OCI-LY7 (cell line): ENCODE results near the gene ETFB. TPM values are rescaled to one million over a fixed set of nuclear protein-coding genes. Genes with fewer than 3 reads are reported as not detected.

Experiments
- BruUV-seq: library from RNA; stranded (reverse); fragments of 400-500 nt; replicated peaks from 2 replicates; lab custom pipeline; 2021; lab: Mats Ljungman, UMichigan
- CTCF ChIA-PET: fragments of 300-600 bp; sonication (Branson Sonifier 250); formaldehyde crosslinking; loops from one replicate; lab custom pipeline; 2022; ENCODE audit warnings: antibody characterized with exemption; ENCODE audit not compliant: unreplicated experiment; lab: Charles Lee
- POLR2A ChIA-PET: fragments of 300-600 bp; sonication (Branson Sonifier 250); formaldehyde crosslinking; loops from one replicate; lab custom pipeline; 2022; ENCODE audit warnings: antibody characterized with exemption; lab: Charles Lee
- DNase-seq: peaks from one replicate; pipeline ENCODE4 v3.0.0-alpha.2; 2015; ENCODE audit warnings: low spot score
- H2AFZ ChIP-seq: fragments of 200-600 bp; sonication (generic), shearing (Covaris generic); 2 replicates; pipeline ENCODE4 v1.6.1; 2014; ENCODE audit warnings: mild to moderate bottlenecking, antibody characterized with exemption, low read length, moderate library complexity
- H3K27ac ChIP-seq: fragments of 200-600 bp; sonication (generic); 2 replicates; pipeline ENCODE4 v1.5.1; 2014; ENCODE audit warnings: mixed run types, low read depth, mild to moderate bottlenecking, moderate library complexity, low read length, inconsistent platforms; ENCODE audit not compliant: poor library complexity, severe bottlenecking
- H3K36me3 ChIP-seq: fragments of 200-600 bp; sonication (generic); 2 replicates; pipeline ENCODE4 v1.6.1; 2014; ENCODE audit warnings: mild to moderate bottlenecking, antibody characterized with exemption, low read length, moderate library complexity, mixed read lengths; ENCODE audit not compliant: insufficient read depth
- H3K4me1 ChIP-seq: fragments of 200-600 bp; sonication (generic); 2 replicates; pipeline ENCODE4 v1.5.1; 2014; ENCODE audit warnings: mild to moderate bottlenecking, low read length; ENCODE audit not compliant: insufficient read depth, poor library complexity, severe bottlenecking
- H3K4me2 ChIP-seq: fragments of 200-600 bp; sonication (generic); 2 replicates; pipeline ENCODE4 v1.6.1; 2014; ENCODE audit warnings: mild to moderate bottlenecking, low read length
- H3K4me3 ChIP-seq: fragments of 200-600 bp; sonication (generic); 2 replicates; pipeline ENCODE4 v1.5.1; 2014; ENCODE audit warnings: mild to moderate bottlenecking, low read depth, low read length; ENCODE audit not compliant: poor library complexity, severe bottlenecking
- H3K79me2 ChIP-seq: fragments of 200-600 bp; sonication (generic); 2 replicates; pipeline ENCODE4 v1.6.1; 2016; ENCODE audit warnings: low read depth, mild to moderate bottlenecking, low read length, moderate library complexity, mixed read lengths; ENCODE audit not compliant: insufficient read depth
- H3K9me2 ChIP-seq: fragments of 200-600 bp; sonication (generic); 2 replicates; pipeline ENCODE4 v1.6.1; 2016; ENCODE audit warnings: mild to moderate bottlenecking, low read length, mixed read lengths; ENCODE audit not compliant: insufficient read depth
- H3K9me3 ChIP-seq: fragments of 200-600 bp; sonication (generic); 2 replicates; pipeline ENCODE4 v1.6.1; 2014; ENCODE audit warnings: mild to moderate bottlenecking, mixed run types, low read length, mixed read lengths
- H4K20me1 ChIP-seq: fragments of 200-600 bp; sonication (generic); 2 replicates; pipeline ENCODE4 v1.6.1; 2014; ENCODE audit warnings: mild to moderate bottlenecking, antibody characterized with exemption, low read length, moderate library complexity, mixed read lengths; ENCODE audit not compliant: insufficient read depth
- CTCF ChIP-seq: fragments of 200-600 bp; sonication (generic); conservative IDR thresholded peaks from 2 replicates; pipeline ENCODE4 v1.5.1; 2014; ENCODE audit warnings: mild to moderate bottlenecking, antibody characterized with exemption, low read length, moderate library complexity, mixed read lengths
- EZH2phosphoT487 ChIP-seq: fragments of 200-600 bp; sonication (generic); IDR thresholded peaks from 2 replicates; pipeline ENCODE4 v1.6.1; 2018; ENCODE audit warnings: low read depth, borderline replicate concordance, mild to moderate bottlenecking, mixed run types, antibody characterized with exemption, low read length, moderate library complexity, mixed read lengths
- intact Hi-C: fragments of 100-400 bp; cut with micrococcal nuclease; formaldehyde crosslinking; loops from one replicate; pipeline ENCODE4 v1.10.0; 2022; ENCODE audit not compliant: unreplicated experiment
- total RNA-seq, 2 experiments: library from RNA; depleted of rRNA in 1 of 2; stranded (reverse); fragments of >200 nt in 1 of 2; shearing (Covaris generic) in 1 of 2; gene quantifications; 2 replicates each; pipeline ENCODE4 v1.2.3, GENCODE V29; 2014 to 2022

The ETFB gene
- total RNA-seq, 2 experiments from 2014 or later, result 58.2 to 71.6 TPM

GRCh38 chr19:51345076-51345620 lies 21.0 kb downstream of the ETFB start:
- H3K27ac ChIP-seq, result no peak overlapping the region

GRCh38 chr19:51342631-51343569 lies 23.3 kb downstream of the ETFB start:
- Histone ChIP-seq H2AFZ (no peak overlapping the region), H4K20me1 (no peaks in the 10 kb centered on the region), H3K4me1 (peaks cover 10% of the 10 kb centered on the region), H3K4me3 (no peak overlapping the region), H3K27ac (no peak overlapping the region), H3K79me2 (no peaks in the 10 kb centered on the region), H3K9me3 (no peaks in the 10 kb centered on the region), H3K9me2 (no peaks in the 10 kb centered on the region), H3K4me2 (no peak overlapping the region), H3K36me3 (no peaks in the 10 kb centered on the region)
- no peak for DNase-seq
- BruUV-seq, result no TSS peak
- ChIA-PET POLR2A (interaction anchor here (0.9 kb wide), 1 partner anchor 12 kb away, joined by 3 read pairs; no protein-coding TSS in a partner anchor), CTCF (interaction anchor here (0.5 kb wide), 1 partner anchor 75 kb away, joined by 4 read pairs; the partner anchor contains the start of gene SIGLEC10)
- intact Hi-C loops, result no loop called here
- TF ChIP-seq EZH2phosphoT487, result no peak

More at GRCh38 chr19:51345076-51345620, 21.0 kb downstream of the ETFB start:
- BruUV-seq, result no TSS peak
- Histone ChIP-seq H3K4me1 (no peaks in the 10 kb centered on the region), H3K9me3 (no peaks in the 10 kb centered on the region), H2AFZ (no peak overlapping the region), H3K36me3 (no peaks in the 10 kb centered on the region), H3K79me2 (no peaks in the 10 kb centered on the region), H3K4me2 (no peak overlapping the region), H3K4me3 (no peak overlapping the region), H3K9me2 (no peaks in the 10 kb centered on the region), H4K20me1 (no peaks in the 10 kb centered on the region)
- intact Hi-C loops, result no loop called here
- ChIA-PET CTCF (no interaction called here), POLR2A (interaction anchor here (0.7 kb wide), 1 partner anchor 350 kb away, joined by 3 read pairs; no protein-coding TSS in a partner anchor)
- TF ChIP-seq EZH2phosphoT487 (no peak), CTCF (no peak)
- DNase-seq, result no peak

- Histone ChIP-seq H3K9me3 (no peaks in the 10 kb centered on the region), H3K27ac (no peak within 1 kb of the TSS), H3K4me3 (no peak within 1 kb of the TSS), H3K79me2 (no peaks in the 10 kb centered on the region), H3K4me1 (peaks cover 10% of the 10 kb centered on the region), H3K4me2 (no peak within 1 kb of the TSS), H3K36me3 (no peaks in the 10 kb centered on the region), H3K9me2 (no peaks in the 10 kb centered on the region), H2AFZ (no peak within 1 kb of the TSS), H4K20me1 (no peaks in the 10 kb centered on the region)
- no TSS peak for BruUV-seq
- ChIA-PET POLR2A (no interaction called here), CTCF (interaction anchor here (0.5 kb wide), 1 partner anchor 75 kb away, joined by 4 read pairs; the partner anchor contains the start of gene SIGLEC10)
- no peak for DNase-seq
- TF ChIP-seq CTCF, result no peak
- TF ChIP-seq EZH2phosphoT487, result no peak
- intact Hi-C loops, result no loop called here
These were observed 24.1 kb downstream of the ETFB start, which contains the start of gene VSIG10L for GRCh38 chr19:51341976-51342580. Gene VSIG10L, minus strand, starts transcription at chr19:51342139. Its CDS starts 15 bp downstream, at chr19:51342124.
